Activated CD8-positive, alpha-beta memory T cell treated with anti-CD3 and anti-CD28 coated beads for 24 hours (primary cell): ENCODE data around the gene LPAR3.

ENCODE experiments used
- DNase-seq: peaks from one replicate; pipeline ENCODE4 v3.0.0-alpha.2; 2020

The LPAR3 gene

DNA sequence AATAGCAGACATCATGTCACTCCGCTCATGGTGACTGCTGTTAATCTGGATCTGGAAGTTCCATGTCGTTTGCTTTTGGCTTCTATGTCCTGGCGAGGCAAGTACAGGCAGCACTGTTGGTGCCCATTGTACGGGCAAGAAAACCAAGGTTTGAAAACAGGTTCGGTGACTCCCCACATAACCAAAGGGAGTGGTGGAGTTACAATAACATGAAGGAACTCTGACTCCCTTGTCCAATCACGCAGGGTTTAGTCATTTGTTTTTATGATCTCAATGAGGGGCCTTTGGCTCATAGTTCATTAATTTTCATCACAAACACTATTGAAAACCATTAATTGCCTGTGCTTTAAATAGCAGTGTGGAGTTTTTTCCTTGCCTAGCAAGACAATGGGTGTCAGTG is 119.8 kb downstream of the LPAR3 start:
- DNase-seq = no peak

DNA sequence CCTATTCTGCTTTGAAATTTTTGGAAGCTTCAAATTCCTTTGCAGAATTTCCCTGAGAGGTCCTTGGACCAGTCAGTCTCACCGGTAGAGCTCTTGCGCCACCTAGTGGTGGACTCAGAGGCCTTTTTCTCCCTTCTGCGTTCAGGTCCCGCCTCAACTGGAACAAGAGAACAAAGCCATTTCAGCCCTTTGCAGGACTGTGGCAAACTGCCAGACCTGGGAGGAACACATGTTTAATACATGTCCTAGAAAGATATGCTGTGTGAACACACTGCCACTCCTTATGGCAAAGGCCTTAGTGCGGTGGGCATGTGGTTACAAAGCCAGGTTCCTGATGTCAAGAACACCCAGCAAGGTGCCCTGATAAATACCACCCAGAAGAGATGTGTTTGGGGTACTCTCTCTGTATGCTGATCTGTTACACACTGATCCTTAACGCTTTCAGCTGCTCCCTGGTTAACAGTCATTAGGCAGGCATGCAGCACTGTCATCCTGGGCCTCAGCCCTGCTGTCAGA is 120.5 kb downstream of the LPAR3 start:
- peak; percentile 90 for DNase-seq

DNA sequence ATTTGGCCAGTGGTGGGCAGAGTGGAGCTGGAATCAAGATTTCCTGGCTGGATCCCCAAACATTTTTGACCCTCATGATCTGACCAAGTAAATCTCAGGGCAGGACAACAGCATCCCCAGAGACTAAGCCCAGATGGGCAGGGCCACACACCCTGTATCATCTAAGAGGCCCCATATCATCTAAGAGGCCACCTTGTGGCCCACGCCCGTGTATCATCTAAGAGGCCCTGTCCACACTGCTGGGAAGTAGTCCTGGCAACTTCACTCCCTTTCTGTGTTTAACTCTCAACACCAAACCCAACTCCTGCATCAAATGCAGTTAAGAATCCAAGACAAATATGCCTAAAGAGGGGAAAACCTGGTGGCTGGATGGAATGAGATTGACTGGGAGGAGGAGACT is 121.1 kb downstream of the LPAR3 start:
- no peak for DNase-seq

DNA sequence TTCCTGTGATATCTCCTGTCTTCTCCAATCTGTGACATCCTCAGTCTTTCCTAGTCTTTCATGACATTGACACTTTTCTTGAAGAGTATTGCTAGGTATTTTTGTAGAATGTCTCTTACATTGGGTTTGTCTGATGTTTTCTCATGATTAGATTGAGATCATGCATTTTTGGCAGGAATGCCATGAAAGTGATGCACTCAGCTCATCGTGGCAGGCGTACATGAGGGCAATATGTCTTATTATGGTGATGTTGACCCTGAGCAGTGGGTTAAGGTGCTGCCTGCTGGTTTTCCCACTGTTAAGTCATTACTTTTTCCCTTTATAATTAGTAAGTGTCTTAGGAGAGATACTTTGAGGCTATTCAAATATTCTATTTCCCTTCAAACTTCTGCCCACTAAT is 122.5 kb downstream of the LPAR3 start:
- no peak for DNase-seq

DNA sequence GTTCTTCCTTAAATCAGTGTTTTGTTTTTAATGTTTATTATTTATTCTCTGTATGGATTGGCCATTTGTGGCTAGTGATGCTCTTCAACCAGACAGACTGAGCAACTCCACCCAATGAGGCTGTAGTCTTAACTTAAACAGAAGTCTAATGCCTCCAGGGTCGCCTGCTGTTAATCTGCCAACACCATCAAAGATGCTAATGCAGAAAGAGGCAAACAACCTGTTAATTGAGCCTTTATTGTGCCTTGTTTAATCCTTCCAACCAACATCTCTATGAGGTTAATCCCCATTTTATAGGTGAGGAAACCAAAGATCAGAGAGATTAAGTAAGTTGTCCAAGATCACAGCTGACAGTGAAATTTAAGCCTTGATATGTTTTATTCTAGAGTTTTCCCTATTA is 123.4 kb downstream of the LPAR3 start:
- DNase-seq = no peak

DNA sequence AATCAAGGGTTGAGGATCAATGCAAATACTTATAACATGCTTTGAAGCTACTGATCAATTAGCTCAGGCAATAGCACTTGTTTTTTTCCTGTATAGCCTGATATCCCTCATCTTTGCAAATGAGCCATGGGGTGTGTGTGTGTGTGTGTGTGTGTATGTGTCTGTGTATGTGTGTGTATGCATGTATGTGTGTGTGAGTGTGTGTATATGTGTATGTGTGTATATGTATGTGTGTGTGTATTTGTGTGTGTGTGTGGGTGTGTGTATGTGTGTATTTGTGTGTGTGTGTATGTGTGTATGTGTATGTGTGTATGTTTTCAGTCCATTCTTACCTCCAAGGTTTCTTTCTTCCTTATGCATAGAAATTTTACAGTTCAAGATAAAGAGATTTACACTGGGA is 124.4 kb downstream of the LPAR3 start:
- DNase-seq = no peak

DNA sequence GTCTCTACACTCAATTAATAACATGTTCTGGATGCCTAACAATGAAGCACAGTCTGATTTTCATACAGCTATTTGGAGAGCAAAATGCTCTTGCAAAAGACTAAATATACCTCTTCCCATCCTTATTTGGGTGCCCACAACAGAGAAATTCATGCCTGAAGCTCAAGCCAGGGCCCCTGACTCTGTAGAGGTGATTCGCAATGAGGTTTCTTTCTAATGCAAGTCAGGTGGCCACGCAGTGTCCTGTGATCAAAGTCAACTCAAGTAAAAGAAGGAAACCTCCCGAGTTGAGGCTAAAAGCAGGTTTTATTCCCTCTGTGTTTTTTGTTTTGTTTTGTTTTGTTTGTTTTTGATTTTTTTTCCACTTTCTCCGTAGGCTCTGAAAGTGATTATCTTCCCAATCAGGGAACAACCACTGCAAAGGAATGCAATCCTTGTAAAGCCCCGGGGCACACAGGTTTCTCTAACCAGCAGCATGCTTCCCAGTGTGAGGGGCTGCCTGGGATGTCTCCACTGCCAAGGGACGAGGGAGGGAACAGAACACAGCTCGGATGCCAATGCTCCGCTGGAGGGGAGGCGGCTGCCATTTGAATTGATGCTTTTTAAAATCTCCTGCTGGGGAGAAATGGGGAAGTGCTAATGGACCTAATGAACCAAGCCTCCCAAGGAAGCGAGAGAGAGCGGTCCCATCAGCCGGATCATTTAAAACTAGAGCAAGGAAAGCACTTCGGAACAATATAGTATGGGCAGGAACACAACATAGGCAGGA is 128.9 kb downstream of the LPAR3 start:
- DNase-seq = no peak

DNA sequence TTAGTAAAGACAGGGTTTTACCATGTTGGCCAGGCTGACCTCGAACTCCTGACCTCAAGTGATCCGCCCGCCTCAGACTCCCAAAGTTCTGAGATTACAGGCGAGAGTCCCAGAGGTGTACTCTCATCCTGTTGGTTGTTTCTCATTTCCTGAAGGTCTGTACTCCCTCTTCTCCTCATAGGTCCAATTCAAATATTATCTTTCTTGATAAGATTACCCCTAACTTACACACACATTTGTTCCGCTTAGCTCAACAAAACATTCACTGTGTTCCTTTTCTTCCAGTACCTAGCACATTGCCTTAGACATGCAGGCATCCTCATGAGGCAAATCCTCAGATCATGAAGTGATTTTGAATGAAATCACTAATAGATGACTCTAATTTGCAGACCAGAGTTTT is 130.3 kb downstream of the LPAR3 start:
- no peak for DNase-seq
